ENCODE measurements around the gene GLT8D2. TPM values are rescaled to one million over a fixed set of nuclear protein-coding genes. Genes with fewer than 3 reads are reported as not detected.
"Not testable (repeated sequence)": the region's sequence is repeated elsewhere in the genome, so short reads cannot be mapped to it uniquely, and the experiment has no call there.

Gene GLT8D2
- polyA plus RNA-seq, 2 of the 4 experiments (the other 2 are of a cell fraction), result 0.27 to 0.43 TPM

- CTCF ChIA-PET, result interaction anchor here (0.6 to 2.1 kb wide), 3 partner anchors 10 to 36 kb away, joined by 5 read pairs; no protein-coding TSS in a partner anchor
- POLR2A ChIA-PET, result no interaction called here
- peaks cover 13% of the 10 kb centered on the region for H3K9me3 ChIP-seq
- no peaks in the 10 kb centered on the region for H3K4me1 ChIP-seq
- no peak overlapping the region for H3K4me2 ChIP-seq
- no peak overlapping the region for H3K27ac ChIP-seq
- DNase-seq (ENCODE audit: low read depth in 1 of 2, low spot score in 1 of 2), result no peak
- ATAC-seq, result no peak
- no peak overlapping the region for H3K4me3 ChIP-seq
- WGBS (ENCODE audit: missing lambda C conversion rate), result 5% methylated on average over 3 of the region's 3 CpGs
- no peak for FAIRE-seq
- TF ChIP-seq ZNF302 (CRISPR knock-in tag; IDR thresholded peaks at IDR 0.05) (no peak), MAZ (IDR thresholded peaks at IDR 0.05; ENCODE audit: borderline replicate concordance, low read depth, low read length) (no peak), CBX8 (IDR thresholded peaks at IDR 0.05) (no peak), NPAS2 (CRISPR knock-in tag; IDR thresholded peaks at IDR 0.05; ENCODE audit: borderline replicate concordance) (no peak), HES2 (IDR thresholded peaks at IDR 0.05) (no peak), FOXS1 (CRISPR knock-in tag; IDR thresholded peaks at IDR 0.05) (no peak), BCL3 (IDR thresholded peaks at IDR 0.05) (no peak), BHLHE40 (IDR thresholded peaks at IDR 0.05; ENCODE audit: low read depth, low read length) (no peak), CEBPB (IDR thresholded peaks at IDR 0.05) (no peak), SREBF2 (IDR thresholded peaks at IDR 0.05) (no peak)
Observed at GRCh38 chr12:104022786-104023185, 27.2 kb downstream of the GLT8D2 start.

GRCh38 chr12:104021862-104022261, 28.1 kb downstream of the GLT8D2 start:
- 14% methylated on average over 1 of the region's 1 CpG for WGBS (ENCODE audit: missing lambda C conversion rate)
- H3K4me2 ChIP-seq; POLR2A ChIA-PET; ATAC-seq; H3K4me3 ChIP-seq; FAIRE-seq; DNase-seq (ENCODE audit: low read depth in 1 of 2, low spot score in 1 of 2); H3K27ac ChIP-seq; H3K4me1 ChIP-seq: not testable (repeated sequence)
- peaks cover 13% of the 10 kb centered on the region for H3K9me3 ChIP-seq
- CTCF ChIA-PET, result interaction anchor here (2.0 to 2.1 kb wide), 2 partner anchors 9 to 14 kb away, joined by 5 read pairs; no protein-coding TSS in a partner anchor

- Histone ChIP-seq H3K4me2 (no peak overlapping the region), H3K27ac (no peak overlapping the region), H3K4me1 (peaks cover 11% of the 10 kb centered on the region), H3K4me3 (no peak overlapping the region), H3K9me3 (peaks cover 3% of the 10 kb centered on the region; the same call in 1 of the 3 replicates)
- ChIA-PET POLR2A (no interaction called here), CTCF (interaction anchor here (2.5 kb wide), 1 partner anchor 10 kb away, joined by 5 read pairs; no protein-coding TSS in a partner anchor)
- FAIRE-seq, result no peak
- no peak for TF ChIP-seq ZSCAN20 (CRISPR knock-in tag; IDR thresholded peaks at IDR 0.05)
- no peak for TF ChIP-seq HEYL (CRISPR knock-in tag; IDR thresholded peaks at IDR 0.05)
- ATAC-seq, result no peak
- DNase-seq (ENCODE audit: low read depth in 1 of 2, low spot score in 1 of 2), result no peak
- WGBS (ENCODE audit: missing lambda C conversion rate), result 66% methylated on average over 4 of the region's 4 CpGs
Observed at GRCh38 chr12:104012331-104012730, 37.7 kb downstream of the GLT8D2 start.

GRCh38 chr12:104011253-104011652, 38.7 kb downstream of the GLT8D2 start:
- TF ChIP-seq CHD2 (IDR thresholded peaks at IDR 0.05; ENCODE audit: low read length, partially characterized antibody), result no peak
- TF ChIP-seq FOSL2 (IDR thresholded peaks at IDR 0.05), result no peak
- TF ChIP-seq FOSL2 (CRISPR knock-in tag; IDR thresholded peaks at IDR 0.05), result peak; percentile 8; the same call in 1 of the 2 replicates
- TF ChIP-seq RAD21 (conservative IDR thresholded peaks at IDR 0.05 in 1 of 2, IDR thresholded peaks at IDR 0.05 in 1 of 2), result no peak
- FAIRE-seq, result no peak
- POLR2A ChIA-PET, result no interaction called here
- Histone ChIP-seq H3K4me1 (peaks cover 22% of the 10 kb centered on the region), H3K4me2 (no peak overlapping the region), H3K9me3 (peaks cover 3% of the 10 kb centered on the region; the same call in 1 of the 3 replicates), H3K4me3 (no peak overlapping the region), H3K27ac (peak overlapping the region in 1 of 2 experiments; percentile 27; a peak in 1 of 6 replicates)
- WGBS (ENCODE audit: missing lambda C conversion rate), result 62% methylated on average over 6 of the region's 6 CpGs
- CTCF ChIA-PET, result no interaction called here
- ATAC-seq, result peak; percentile 66 to 71; a peak in 5 of 6 replicates
- peak; percentile 13 to 46 for DNase-seq (ENCODE audit: low read depth in 1 of 2, low spot score in 1 of 2)
